Sigmoid colon (tissue), 4 donors: ENCODE data around the gene COL5A1.

ENCODE experiments used
- CTCF ChIP-seq, 4 experiments: fragments of 450-650 bp in 3 of 4; fragments of 200-600 bp in 1 of 4; IDR thresholded peaks; one replicate each; pipeline ENCODE4 v1.5.1; 2016 to 2019; ENCODE audit warnings: antibody characterized with exemption in 4 of 4, mild to moderate bottlenecking in 3 of 4, moderate library complexity in 2 of 4
- EP300 ChIP-seq, 4 donors: sonication (generic); formaldehyde crosslinking; IDR thresholded peaks; one replicate each; pipeline ENCODE4 v1.6.1; 2017; ENCODE audit warnings: antibody characterized with exemption in 4 of 4
- POLR2A ChIP-seq, 2 donors: fragments of 450-650 bp; IDR thresholded peaks; one replicate each; pipeline ENCODE4 v1.6.1; 2016; ENCODE audit warnings: antibody characterized with exemption in 2 of 2, mild to moderate bottlenecking in 2 of 2, moderate library complexity in 2 of 2

- TF ChIP-seq CTCF (IDR thresholded peaks at IDR 0.05) = no peak
- no peak for TF ChIP-seq EP300 (IDR thresholded peaks at IDR 0.05)
- no peak for TF ChIP-seq POLR2A (IDR thresholded peaks at IDR 0.05)
Observed at GRCh38 chr9:134614256-134614655, 27.3 kb upstream of the COL5A1 start.
